ENCODE measurements around the gene GALNT18.

Gene GALNT18

GRCh38 chr11:11660363-11660740 is 38.5 kb upstream of the GALNT18 start:
- Histone ChIP-seq H3K4me3 (ENCODE audit: low read length in 2 of 2) (no peak overlapping the region), H3K27ac (ENCODE audit: low read depth in 2 of 2, low read length in 2 of 2) (no peak overlapping the region), H3K9me3 (ENCODE audit: control insufficient read depth in 2 of 2, low read length in 2 of 2) (no peaks in the 10 kb centered on the region), H3K4me1 (ENCODE audit: control insufficient read depth in 2 of 2, insufficient read depth in 2 of 2, low read length in 2 of 2) (no peaks in the 10 kb centered on the region), H3K9ac (ENCODE audit: low read depth in 1 of 2, low read length in 2 of 2) (no peak overlapping the region), H3K36me3 (ENCODE audit: control insufficient read depth in 2 of 2, insufficient read depth in 2 of 2, low read length in 2 of 2) (no peaks in the 10 kb centered on the region), H3K27me3 (ENCODE audit: control insufficient read depth in 2 of 2, insufficient read depth in 2 of 2, low read length in 2 of 2) (peaks cover 5% of the 10 kb centered on the region in 2 donors)

GRCh38 chr11:11659567-11660362 is 38.0 kb upstream of the GALNT18 start:
- Histone ChIP-seq H3K4me1 (ENCODE audit: control insufficient read depth in 2 of 2, insufficient read depth in 2 of 2, low read length in 2 of 2) (no peaks in the 10 kb centered on the region), H3K36me3 (ENCODE audit: control insufficient read depth in 2 of 2, insufficient read depth in 2 of 2, low read length in 2 of 2) (no peaks in the 10 kb centered on the region), H3K9ac (ENCODE audit: low read depth in 1 of 2, low read length in 2 of 2) (no peak overlapping the region), H3K27me3 (ENCODE audit: control insufficient read depth in 2 of 2, insufficient read depth in 2 of 2, low read length in 2 of 2) (peaks cover 5% of the 10 kb centered on the region in 2 donors), H3K4me3 (ENCODE audit: low read length in 2 of 2) (no peak overlapping the region), H3K27ac (ENCODE audit: low read depth in 2 of 2, low read length in 2 of 2) (no peak overlapping the region), H3K9me3 (ENCODE audit: control insufficient read depth in 2 of 2, low read length in 2 of 2) (no peaks in the 10 kb centered on the region)

GRCh38 chr11:11657218-11657955 is 35.6 kb upstream of the GALNT18 start:
- H3K4me1 ChIP-seq (ENCODE audit: control insufficient read depth in 2 of 2, insufficient read depth in 2 of 2, low read length in 2 of 2) = no peaks in the 10 kb centered on the region
- H3K27ac ChIP-seq (ENCODE audit: low read depth in 2 of 2, low read length in 2 of 2) = no peak overlapping the region
- no peak overlapping the region for H3K9ac ChIP-seq (ENCODE audit: low read depth in 1 of 2, low read length in 2 of 2)
- no peaks in the 10 kb centered on the region for H3K36me3 ChIP-seq (ENCODE audit: control insufficient read depth in 2 of 2, insufficient read depth in 2 of 2, low read length in 2 of 2)
- H3K9me3 ChIP-seq (ENCODE audit: control insufficient read depth in 2 of 2, low read length in 2 of 2) = no peaks in the 10 kb centered on the region
- H3K27me3 ChIP-seq (ENCODE audit: control insufficient read depth in 2 of 2, insufficient read depth in 2 of 2, low read length in 2 of 2) = peaks cover 2% of the 10 kb centered on the region in 2 donors
- H3K4me3 ChIP-seq (ENCODE audit: low read length in 2 of 2) = no peak overlapping the region

- Histone ChIP-seq H3K4me3 (ENCODE audit: low read length in 2 of 2) (no peak overlapping the region), H3K4me1 (ENCODE audit: control insufficient read depth in 2 of 2, insufficient read depth in 2 of 2, low read length in 2 of 2) (no peaks in the 10 kb centered on the region), H3K9me3 (ENCODE audit: control insufficient read depth in 2 of 2, low read length in 2 of 2) (no peaks in the 10 kb centered on the region), H3K36me3 (ENCODE audit: control insufficient read depth in 2 of 2, insufficient read depth in 2 of 2, low read length in 2 of 2) (no peaks in the 10 kb centered on the region), H3K27me3 (ENCODE audit: control insufficient read depth in 2 of 2, insufficient read depth in 2 of 2, low read length in 2 of 2) (peaks cover 0 to 8% of the 10 kb centered on the region in 2 donors), H3K27ac (ENCODE audit: low read depth in 2 of 2, low read length in 2 of 2) (no peak overlapping the region), H3K9ac (ENCODE audit: low read depth in 1 of 2, low read length in 2 of 2) (no peak overlapping the region)
Measured at GRCh38 chr11:11641581-11641980, 19.8 kb upstream of the GALNT18 start.

- Histone ChIP-seq H3K4me1 (ENCODE audit: control insufficient read depth in 2 of 2, insufficient read depth in 2 of 2, low read length in 2 of 2) (no peaks in the 10 kb centered on the region), H3K27me3 (ENCODE audit: control insufficient read depth in 2 of 2, insufficient read depth in 2 of 2, low read length in 2 of 2) (peaks cover 0 to 8% of the 10 kb centered on the region in 2 donors), H3K9me3 (ENCODE audit: control insufficient read depth in 2 of 2, low read length in 2 of 2) (no peaks in the 10 kb centered on the region), H3K9ac (ENCODE audit: low read depth in 1 of 2, low read length in 2 of 2) (no peak overlapping the region), H3K27ac (ENCODE audit: low read depth in 2 of 2, low read length in 2 of 2) (no peak overlapping the region), H3K4me3 (ENCODE audit: low read length in 2 of 2) (no peak overlapping the region), H3K36me3 (ENCODE audit: control insufficient read depth in 2 of 2, insufficient read depth in 2 of 2, low read length in 2 of 2) (no peaks in the 10 kb centered on the region)
Measured at GRCh38 chr11:11640996-11641395, 19.2 kb upstream of the GALNT18 start.

- H3K27ac ChIP-seq (ENCODE audit: low read depth in 2 of 2, low read length in 2 of 2) = no peak overlapping the region
- no peaks in the 10 kb centered on the region for H3K36me3 ChIP-seq (ENCODE audit: control insufficient read depth in 2 of 2, insufficient read depth in 2 of 2, low read length in 2 of 2)
- no peaks in the 10 kb centered on the region for H3K9me3 ChIP-seq (ENCODE audit: control insufficient read depth in 2 of 2, low read length in 2 of 2)
- no peaks in the 10 kb centered on the region for H3K4me1 ChIP-seq (ENCODE audit: control insufficient read depth in 2 of 2, insufficient read depth in 2 of 2, low read length in 2 of 2)
- H3K4me3 ChIP-seq (ENCODE audit: low read length in 2 of 2) = no peak overlapping the region
- no peak overlapping the region for H3K9ac ChIP-seq (ENCODE audit: low read depth in 1 of 2, low read length in 2 of 2)
- peaks cover 0 to 8% of the 10 kb centered on the region in 2 donors for H3K27me3 ChIP-seq (ENCODE audit: control insufficient read depth in 2 of 2, insufficient read depth in 2 of 2, low read length in 2 of 2)
Measured at GRCh38 chr11:11640152-11640551, 18.3 kb upstream of the GALNT18 start.

- Histone ChIP-seq H3K4me1 (ENCODE audit: control insufficient read depth in 2 of 2, insufficient read depth in 2 of 2, low read length in 2 of 2) (no peaks in the 10 kb centered on the region), H3K9ac (ENCODE audit: low read depth in 1 of 2, low read length in 2 of 2) (no peak overlapping the region), H3K36me3 (ENCODE audit: control insufficient read depth in 2 of 2, insufficient read depth in 2 of 2, low read length in 2 of 2) (no peaks in the 10 kb centered on the region), H3K27ac (ENCODE audit: low read depth in 2 of 2, low read length in 2 of 2) (no peak overlapping the region), H3K27me3 (ENCODE audit: control insufficient read depth in 2 of 2, insufficient read depth in 2 of 2, low read length in 2 of 2) (peaks cover 0 to 5% of the 10 kb centered on the region in 2 donors), H3K9me3 (ENCODE audit: control insufficient read depth in 2 of 2, low read length in 2 of 2) (no peaks in the 10 kb centered on the region), H3K4me3 (ENCODE audit: low read length in 2 of 2) (no peak overlapping the region)
Measured at GRCh38 chr11:11636671-11637070, 14.9 kb upstream of the GALNT18 start.

- no peak overlapping the region for H3K27ac ChIP-seq (ENCODE audit: low read depth in 2 of 2, low read length in 2 of 2)
Measured at GRCh38 chr11:11635443-11635842, 13.6 kb upstream of the GALNT18 start.

GRCh38 chr11:11629368-11629767 is 7.6 kb upstream of the GALNT18 start:
- no peaks in the 10 kb centered on the region for H3K4me1 ChIP-seq (ENCODE audit: control insufficient read depth in 2 of 2, insufficient read depth in 2 of 2, low read length in 2 of 2)
- H3K36me3 ChIP-seq (ENCODE audit: control insufficient read depth in 2 of 2, insufficient read depth in 2 of 2, low read length in 2 of 2) = no peaks in the 10 kb centered on the region
- H3K9ac ChIP-seq (ENCODE audit: low read depth in 1 of 2, low read length in 2 of 2) = no peak overlapping the region
- no peak overlapping the region for H3K27ac ChIP-seq (ENCODE audit: low read depth in 2 of 2, low read length in 2 of 2)
- H3K9me3 ChIP-seq (ENCODE audit: control insufficient read depth in 2 of 2, low read length in 2 of 2) = no peaks in the 10 kb centered on the region
- H3K27me3 ChIP-seq (ENCODE audit: control insufficient read depth in 2 of 2, insufficient read depth in 2 of 2, low read length in 2 of 2) = peaks cover 3% of the 10 kb centered on the region in 2 donors
- H3K4me3 ChIP-seq (ENCODE audit: low read length in 2 of 2) = no peak overlapping the region

More at GRCh38 chr11:11635443-11635842, 13.6 kb upstream of the GALNT18 start:
- H3K4me1 ChIP-seq (ENCODE audit: control insufficient read depth in 2 of 2, insufficient read depth in 2 of 2, low read length in 2 of 2) = no peaks in the 10 kb centered on the region
- no peak overlapping the region for H3K9ac ChIP-seq (ENCODE audit: low read depth in 1 of 2, low read length in 2 of 2)
- no peaks in the 10 kb centered on the region for H3K36me3 ChIP-seq (ENCODE audit: control insufficient read depth in 2 of 2, insufficient read depth in 2 of 2, low read length in 2 of 2)
- no peak overlapping the region for H3K4me3 ChIP-seq (ENCODE audit: low read length in 2 of 2)
- peaks cover 0 to 3% of the 10 kb centered on the region in 2 donors for H3K27me3 ChIP-seq (ENCODE audit: control insufficient read depth in 2 of 2, insufficient read depth in 2 of 2, low read length in 2 of 2)
- H3K9me3 ChIP-seq (ENCODE audit: control insufficient read depth in 2 of 2, low read length in 2 of 2) = no peaks in the 10 kb centered on the region

- no peaks in the 10 kb centered on the region for H3K36me3 ChIP-seq (ENCODE audit: control insufficient read depth in 2 of 2, insufficient read depth in 2 of 2, low read length in 2 of 2)
- peaks cover 3 to 7% of the 10 kb centered on the region in 2 donors for H3K27me3 ChIP-seq (ENCODE audit: control insufficient read depth in 2 of 2, insufficient read depth in 2 of 2, low read length in 2 of 2)
- no peaks in the 10 kb centered on the region for H3K9me3 ChIP-seq (ENCODE audit: control insufficient read depth in 2 of 2, low read length in 2 of 2)
- no peaks in the 10 kb centered on the region for H3K4me1 ChIP-seq (ENCODE audit: control insufficient read depth in 2 of 2, insufficient read depth in 2 of 2, low read length in 2 of 2)
- H3K9ac ChIP-seq (ENCODE audit: low read depth in 1 of 2, low read length in 2 of 2) = no peak overlapping the region
- no peak overlapping the region for H3K4me3 ChIP-seq (ENCODE audit: low read length in 2 of 2)
- H3K27ac ChIP-seq (ENCODE audit: low read depth in 2 of 2, low read length in 2 of 2) = no peak overlapping the region
Measured at GRCh38 chr11:11628651-11629050, 6.8 kb upstream of the GALNT18 start.

Measured in mucosa of rectum (tissue), 2 donors.